Trophoblast cell (in vitro differentiated cells and primary cell): ENCODE data around the gene DYNC2I2.

Experiments used
- DNase-seq, 2 donors: peaks; one replicate each; pipeline ENCODE4 v3.0.0-alpha.2; 2016
- H2AFZ ChIP-seq: 2 replicates; pipeline ENCODE4 v1.6.1; 2013; ENCODE audit warnings: low read length, moderate library complexity, mild to moderate bottlenecking; ENCODE audit not compliant: insufficient read depth, poor library complexity
- H2AK5ac ChIP-seq: 2 replicates; pipeline ENCODE4 v1.6.1; 2013; ENCODE audit warnings: mild to moderate bottlenecking, low read length
- H2BK120ac ChIP-seq: 2 replicates; pipeline ENCODE4 v1.6.1; 2013; ENCODE audit warnings: low read length, mild to moderate bottlenecking, moderate library complexity; ENCODE audit not compliant: insufficient read depth, poor library complexity
- H2BK12ac ChIP-seq: 2 replicates; pipeline ENCODE4 v1.6.1; 2013; ENCODE audit warnings: mild to moderate bottlenecking, low read length, moderate library complexity
- H2BK5ac ChIP-seq: 2 replicates; pipeline ENCODE4 v1.6.1; 2013; ENCODE audit warnings: low read length, low read depth, moderate library complexity, mild to moderate bottlenecking; ENCODE audit not compliant: poor library complexity
- H3K14ac ChIP-seq: 2 replicates; pipeline ENCODE4 v1.6.1; 2013; ENCODE audit warnings: mild to moderate bottlenecking, low read length
- H3K18ac ChIP-seq: 2 replicates; pipeline ENCODE4 v1.6.1; 2013; ENCODE audit warnings: mild to moderate bottlenecking, low read length
- H3K23ac ChIP-seq: 2 replicates; pipeline ENCODE4 v1.6.1; 2013; ENCODE audit warnings: low read length
- H3K27ac ChIP-seq: 2 replicates; pipeline ENCODE4 v1.5.1; 2013; ENCODE audit warnings: low read depth, mild to moderate bottlenecking, inconsistent platforms, low read length, moderate library complexity
- H3K27me3 ChIP-seq: 2 replicates; pipeline ENCODE4 v1.6.1; 2013; ENCODE audit warnings: inconsistent platforms, mild to moderate bottlenecking, low read length, moderate library complexity; ENCODE audit not compliant: insufficient read depth
- H3K36me3 ChIP-seq, 2 experiments: 1 replicate in 1 of 2; 2 replicates in 1 of 2; pipeline ENCODE4 v1.6.1; 2013; ENCODE audit warnings: low read length in 2 of 2, mild to moderate bottlenecking in 2 of 2, moderate library complexity in 1 of 2; ENCODE audit not compliant: insufficient read depth in 2 of 2, control insufficient read depth in 1 of 2
- H3K4ac ChIP-seq: 2 replicates; pipeline ENCODE4 v1.6.1; 2013; ENCODE audit warnings: low read depth, mild to moderate bottlenecking, low read length, moderate library complexity
- H3K4me1 ChIP-seq, 2 experiments: 1 replicate in 1 of 2; 2 replicates in 1 of 2; pipeline ENCODE4 v1.6.1; 2013; ENCODE audit warnings: low read length in 2 of 2, mild to moderate bottlenecking in 2 of 2, moderate library complexity in 1 of 2; ENCODE audit not compliant: insufficient read depth in 2 of 2, control insufficient read depth in 1 of 2
- H3K4me2 ChIP-seq: 2 replicates; pipeline ENCODE4 v1.6.1; 2013; ENCODE audit warnings: inconsistent platforms, mild to moderate bottlenecking, low read length, moderate library complexity
- H3K4me3 ChIP-seq: 2 replicates; pipeline ENCODE4 v1.5.1; 2013; ENCODE audit warnings: mild to moderate bottlenecking, low read depth, low read length, inconsistent platforms
- H3K79me1 ChIP-seq: one replicate; pipeline ENCODE4 v1.6.1; 2013; ENCODE audit warnings: low read length
- H3K79me2 ChIP-seq: 2 replicates; pipeline ENCODE4 v1.6.1; 2013; ENCODE audit warnings: low read length, mild to moderate bottlenecking; ENCODE audit not compliant: control insufficient read depth, insufficient read depth, poor library complexity
- H3K9ac ChIP-seq: 2 replicates; pipeline ENCODE4 v1.6.1; 2013; ENCODE audit warnings: mild to moderate bottlenecking, low read length
- H3K9me3 ChIP-seq: 2 replicates; pipeline ENCODE4 v1.6.1; 2013; ENCODE audit warnings: low read depth, mild to moderate bottlenecking, control low read depth, inconsistent platforms, low read length; ENCODE audit not compliant: insufficient read depth
- H4K12ac ChIP-seq: 2 replicates; pipeline ENCODE4 v1.6.1; 2013; ENCODE audit warnings: low read depth, mild to moderate bottlenecking, low read length, moderate library complexity
- H4K8ac ChIP-seq: 2 replicates; pipeline ENCODE4 v1.6.1; 2013; ENCODE audit warnings: low read depth, mild to moderate bottlenecking, low read length, moderate library complexity
- H4K91ac ChIP-seq: one replicate; pipeline ENCODE4 v1.6.1; 2013; ENCODE audit warnings: low read depth, mild to moderate bottlenecking, low read length, moderate library complexity
- WGBS: extraction: QIAGEN DNeasy Blood & Tissue Kit; methylation state at CpG from one replicate; pipeline ENCODE4 v1.1.7; 2013; ENCODE audit warnings: missing lambda C conversion rate; ENCODE audit not compliant: insufficient read length, insufficient coverage; ENCODE audit errors: extremely low coverage; 5-methylcytosine and 5-hydroxymethylcytosine counted together

DYNC2I2 gene

GRCh38 chr9:128628471-128629048 lies 28.1 kb downstream of the DYNC2I2 start:
- Histone ChIP-seq H3K9ac (no peak overlapping the region), H2BK120ac (no peak overlapping the region), H3K4me1 (no peaks in the 10 kb centered on the region), H3K27ac (no peak overlapping the region), H3K79me1 (no peaks in the 10 kb centered on the region), H3K36me3 (peaks cover 88 to 89% of the 10 kb centered on the region in 2 experiments), H3K18ac (no peak overlapping the region), H4K12ac (no peak overlapping the region), H2BK12ac (no peak overlapping the region), H4K91ac (no peak overlapping the region), H3K14ac (no peak overlapping the region), H3K23ac (no peak overlapping the region), H2AK5ac (no peak overlapping the region), H3K4me3 (no peak overlapping the region), H4K8ac (no peak overlapping the region), H3K4ac (no peak overlapping the region), H3K27me3 (no peaks in the 10 kb centered on the region), H3K4me2 (no peak overlapping the region), H3K79me2 (no peaks in the 10 kb centered on the region), H2BK5ac (no peak overlapping the region), H3K9me3 (no peaks in the 10 kb centered on the region), H2AFZ (no peak overlapping the region)
- DNase-seq = peak in 1 of 2 donors; percentile 19
- WGBS = no CpG with 5 or more reads among the region's 17 CpGs

- H2BK5ac ChIP-seq = no peak overlapping the region
- no peak overlapping the region for H3K4ac ChIP-seq
- no peak overlapping the region for H3K27ac ChIP-seq
- no peak overlapping the region for H4K91ac ChIP-seq
- DNase-seq = no peak
- no peak overlapping the region for H4K12ac ChIP-seq
- H3K4me1 ChIP-seq = no peaks in the 10 kb centered on the region
- no CpG with 5 or more reads among the region's 13 CpGs for WGBS
- no peak overlapping the region for H3K23ac ChIP-seq
- H2BK120ac ChIP-seq = no peak overlapping the region
- no peak overlapping the region for H3K18ac ChIP-seq
- no peak overlapping the region for H2BK12ac ChIP-seq
- H2AK5ac ChIP-seq = no peak overlapping the region
- H3K79me1 ChIP-seq = no peaks in the 10 kb centered on the region
- no peaks in the 10 kb centered on the region for H3K79me2 ChIP-seq
- no peak overlapping the region for H3K4me2 ChIP-seq
- H3K27me3 ChIP-seq = no peaks in the 10 kb centered on the region
- no peak overlapping the region for H2AFZ ChIP-seq
- no peak overlapping the region for H4K8ac ChIP-seq
- no peak overlapping the region for H3K9ac ChIP-seq
- no peak overlapping the region for H3K14ac ChIP-seq
- H3K9me3 ChIP-seq = no peaks in the 10 kb centered on the region
- no peak overlapping the region for H3K4me3 ChIP-seq
- H3K36me3 ChIP-seq = peaks cover 81 to 83% of the 10 kb centered on the region in 2 experiments
These were observed 28.7 kb downstream of the DYNC2I2 start for GRCh38 chr9:128627906-128628305.

- no peak overlapping the region for H3K27ac ChIP-seq
- H3K79me2 ChIP-seq = no peaks in the 10 kb centered on the region
- H4K91ac ChIP-seq = no peak overlapping the region
- H3K27me3 ChIP-seq = no peaks in the 10 kb centered on the region
- no peak overlapping the region for H3K9ac ChIP-seq
- H2AK5ac ChIP-seq = no peak overlapping the region
- no peaks in the 10 kb centered on the region for H3K79me1 ChIP-seq
- WGBS = no CpG with 5 or more reads among the region's 15 CpGs
- H2BK12ac ChIP-seq = no peak overlapping the region
- no peak overlapping the region for H3K14ac ChIP-seq
- no peak for DNase-seq
- H3K4me1 ChIP-seq = no peaks in the 10 kb centered on the region
- H3K4me3 ChIP-seq = no peak overlapping the region
- H2BK120ac ChIP-seq = no peak overlapping the region
- H4K12ac ChIP-seq = no peak overlapping the region
- no peaks in the 10 kb centered on the region for H3K9me3 ChIP-seq
- no peak overlapping the region for H2AFZ ChIP-seq
- H3K4ac ChIP-seq = no peak overlapping the region
- no peak overlapping the region for H3K23ac ChIP-seq
- H3K4me2 ChIP-seq = no peak overlapping the region
- H2BK5ac ChIP-seq = no peak overlapping the region
- peaks cover 74 to 78% of the 10 kb centered on the region in 2 experiments for H3K36me3 ChIP-seq
- H3K18ac ChIP-seq = no peak overlapping the region
- no peak overlapping the region for H4K8ac ChIP-seq
These were observed 29.4 kb downstream of the DYNC2I2 start for GRCh38 chr9:128627127-128627715.

- no peak overlapping the region for H2BK12ac ChIP-seq
- H3K14ac ChIP-seq = no peak overlapping the region
- H2AFZ ChIP-seq = no peak overlapping the region
- no peak overlapping the region for H4K12ac ChIP-seq
- H3K9me3 ChIP-seq = no peaks in the 10 kb centered on the region
- no peaks in the 10 kb centered on the region for H3K27me3 ChIP-seq
- no peak overlapping the region for H3K18ac ChIP-seq
- no peak overlapping the region for H2AK5ac ChIP-seq
- no peak overlapping the region for H3K4ac ChIP-seq
- no peak overlapping the region for H3K27ac ChIP-seq
- H2BK5ac ChIP-seq = no peak overlapping the region
- H3K4me3 ChIP-seq = no peak overlapping the region
- no peak overlapping the region for H4K91ac ChIP-seq
- H3K79me1 ChIP-seq = no peaks in the 10 kb centered on the region
- no peak overlapping the region for H3K23ac ChIP-seq
- no CpG with 5 or more reads among the region's 16 CpGs for WGBS
- H3K9ac ChIP-seq = no peak overlapping the region
- H3K4me1 ChIP-seq = no peaks in the 10 kb centered on the region
- H3K36me3 ChIP-seq = peaks cover 73 to 75% of the 10 kb centered on the region in 2 experiments
- H2BK120ac ChIP-seq = no peak overlapping the region
- DNase-seq = no peak
- no peaks in the 10 kb centered on the region for H3K79me2 ChIP-seq
- no peak overlapping the region for H3K4me2 ChIP-seq
- H4K8ac ChIP-seq = no peak overlapping the region
These were observed 30.5 kb downstream of the DYNC2I2 start for GRCh38 chr9:128626181-128626580.
